HG03159 (cell line): ENCODE results near the gene CBY2.
"Not testable (repeated sequence)": the region's sequence is repeated elsewhere in the genome, so short reads cannot be mapped to it uniquely, and the experiment has no call there.

Source experiments
- ATAC-seq: cut with Tn5 transposase; IDR thresholded peaks from one replicate; pipeline ENCODE4 v1.9.1; 2021; ENCODE audit warnings: mild to moderate bottlenecking, moderate library complexity; ENCODE audit not compliant: unreplicated experiment

CBY2 gene

GRCh38 chr13:45702088-45702487, at the start of gene CBY2:
TSS of gene CBY2 (plus strand) at chr13:45702320. CDS start at chr13:45702391, 71 bp downstream.
- no peak for ATAC-seq

GRCh38 chr13:45654633-45655349, 47.3 kb upstream of the CBY2 start:
- no peak for ATAC-seq

- no peak for ATAC-seq
These were observed 43.4 kb upstream of the CBY2 start for GRCh38 chr13:45658586-45659235.

GRCh38 chr13:45659536-45659935, 42.6 kb upstream of the CBY2 start:
- no peak for ATAC-seq

GRCh38 chr13:45660458-45660857, 41.7 kb upstream of the CBY2 start:
- not testable (repeated sequence) for ATAC-seq

- ATAC-seq: no peak
These were observed 40.0 kb upstream of the CBY2 start for GRCh38 chr13:45662162-45662561.

- not testable (repeated sequence) for ATAC-seq
These were observed 39.2 kb upstream of the CBY2 start for GRCh38 chr13:45662903-45663302.

GRCh38 chr13:45669626-45670025, 32.5 kb upstream of the CBY2 start:
- not testable (repeated sequence) for ATAC-seq

GRCh38 chr13:45670189-45670885, 31.8 kb upstream of the CBY2 start:
- no peak for ATAC-seq

- no peak for ATAC-seq
These were observed 27.2 kb upstream of the CBY2 start for GRCh38 chr13:45674908-45675307.

GRCh38 chr13:45678282-45678681, 23.8 kb upstream of the CBY2 start:
- no peak for ATAC-seq

- no peak for ATAC-seq
These were observed 21.0 kb upstream of the CBY2 start for GRCh38 chr13:45681113-45681512.

- no peak for ATAC-seq
These were observed 19.6 kb upstream of the CBY2 start for GRCh38 chr13:45682494-45683008.

GRCh38 chr13:45683701-45684100, 18.4 kb upstream of the CBY2 start:
- ATAC-seq: no peak

GRCh38 chr13:45688577-45688976, 13.5 kb upstream of the CBY2 start:
- ATAC-seq: no peak

GRCh38 chr13:45690636-45691035, 11.5 kb upstream of the CBY2 start:
- no peak for ATAC-seq

GRCh38 chr13:45691251-45691650, 10.9 kb upstream of the CBY2 start:
- ATAC-seq: no peak

GRCh38 chr13:45691667-45692066, 10.5 kb upstream of the CBY2 start:
- no peak for ATAC-seq

GRCh38 chr13:45695198-45695730, 6.9 kb upstream of the CBY2 start:
- peak; percentile 45 for ATAC-seq

GRCh38 chr13:45696610-45697226, 5.4 kb upstream of the CBY2 start:
- peak; percentile 32 for ATAC-seq
